Measurements from ENCODE around the gene ACBD4. TPM values are rescaled to one million over a fixed set of nuclear protein-coding genes. Genes with fewer than 3 reads are reported as not detected.

Gene ACBD4
- total and polyA plus RNA-seq, 2 of the 13 experiments (the other 11 are each of a cell fraction or from before 2014, with no cell fraction given), result 16.1 to 26.9 TPM

DNA sequence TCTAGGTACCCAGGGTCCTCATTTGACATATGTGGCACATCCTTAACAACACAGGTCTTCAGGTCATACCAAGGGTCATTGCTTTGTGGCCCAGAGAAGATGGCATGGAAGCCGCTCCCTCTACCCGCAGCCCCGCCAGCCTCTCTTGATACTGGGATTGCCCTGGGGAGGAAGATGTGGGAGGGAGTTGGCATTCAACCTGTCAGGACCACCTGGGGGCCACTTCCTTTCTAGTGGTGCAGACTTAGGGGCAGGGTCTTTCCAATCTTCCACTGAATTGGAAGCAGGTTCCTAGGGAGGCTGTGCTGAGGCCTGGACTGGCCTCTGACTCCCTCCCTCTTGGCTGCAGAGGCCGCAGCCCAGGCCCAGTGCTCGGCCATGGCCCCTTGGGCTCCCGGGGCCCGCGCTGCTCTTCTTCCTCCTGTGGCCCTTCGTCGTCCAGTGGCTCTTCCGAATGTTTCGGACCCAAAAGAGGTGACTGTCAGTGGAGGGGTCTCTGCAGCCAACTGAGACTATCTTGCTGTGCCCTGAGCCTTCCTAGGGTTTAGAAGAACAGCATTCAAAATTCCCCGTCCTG, 7.7 kb downstream of the ACBD4 start:
- no peaks in the 10 kb centered on the region for H4K20me1 ChIP-seq (ENCODE audit: insufficient read depth, low read length)
- ChIA-PET POLR2A (no interaction called here), CTCF (ENCODE audit: low intra/inter-chr PET ratio, low total read pairs) (no interaction called here)
- WGBS (ENCODE audit: low lambda C conversion rate), result 96% methylated on average over 8 of the region's 13 CpGs
- no peak overlapping the region for H3K27ac ChIP-seq (ENCODE audit: extremely low read length, insufficient read depth, low read length)
- ATAC-seq, result no peak
- H3K4me2 ChIP-seq (ENCODE audit: low read depth, low read length), result no peak overlapping the region
- H3K4me1 ChIP-seq (ENCODE audit: insufficient read depth, low read length), result peaks cover 11% of the 10 kb centered on the region
- H3K9ac ChIP-seq (ENCODE audit: insufficient read depth, low read depth, low read length), result no peak overlapping the region
- no TSS peak for BruUV-seq (replicated peaks)
- no peak overlapping the region for H2AFZ ChIP-seq (ENCODE audit: low read length)
- no peaks in the 10 kb centered on the region; a peak in 1 of 5 replicates for H3K27me3 ChIP-seq (ENCODE audit: control insufficient read depth in 1 of 2, insufficient read depth in 2 of 2, low read length in 2 of 2)
- no peak overlapping the region for H3K4me3 ChIP-seq (replicated peaks in 1 of 3; ENCODE audit: insufficient read depth in 1 of 3, low read depth in 2 of 3, low read length in 3 of 3)
- no peaks in the 10 kb centered on the region for H3K9me3 ChIP-seq (ENCODE audit: low read length)
- TF ChIP-seq POLR2A (IDR thresholded peaks at IDR 0.05; ENCODE audit: insufficient read depth in 1 of 2, low read depth in 2 of 2, low read length in 2 of 2) (peak in 1 of 2 experiments; percentile 28; a peak in 1 of 4 replicates), POLR2G (IDR thresholded peaks at IDR 0.05; ENCODE audit: low read depth, low read length) (0 out of 2 replicates have a peak, but pooled peaks have one; percentile 20), ZIK1 (CRISPR knock-in tag; IDR thresholded peaks at IDR 0.05; ENCODE audit: borderline replicate concordance, low read depth) (0 out of 2 replicates have a peak, but pooled peaks have one; percentile 43)
- TF ChIP-seq, protein P1, sequence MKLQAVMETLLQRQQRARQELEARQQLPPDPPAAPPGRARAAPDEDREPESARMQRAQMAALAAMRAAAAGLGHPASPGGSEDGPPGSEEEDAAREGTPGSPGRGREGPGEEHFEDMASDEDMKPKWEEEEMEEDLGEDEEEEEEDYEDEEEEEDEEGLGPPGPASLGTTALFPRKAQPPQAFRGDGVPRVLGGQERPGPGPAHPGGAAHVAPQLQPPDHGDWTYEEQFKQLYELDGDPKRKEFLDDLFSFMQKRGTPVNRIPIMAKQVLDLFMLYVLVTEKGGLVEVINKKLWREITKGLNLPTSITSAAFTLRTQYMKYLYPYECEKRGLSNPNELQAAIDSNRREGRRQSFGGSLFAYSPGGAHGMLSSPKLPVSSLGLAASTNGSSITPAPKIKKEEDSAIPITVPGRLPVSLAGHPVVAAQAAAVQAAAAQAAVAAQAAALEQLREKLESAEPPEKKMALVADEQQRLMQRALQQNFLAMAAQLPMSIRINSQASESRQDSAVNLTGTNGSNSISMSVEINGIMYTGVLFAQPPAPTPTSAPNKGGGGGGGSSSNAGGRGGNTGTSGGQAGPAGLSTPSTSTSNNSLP (IDR thresholded peaks at IDR 0.05; ENCODE audit: low read depth, low read length), result no peak
- no peaks in the 10 kb centered on the region for H3K79me2 ChIP-seq (ENCODE audit: insufficient read depth, low read length)
- intact Hi-C loops (cut with micrococcal nuclease; ENCODE audit: unreplicated experiment) (no loop called here), in situ Hi-C loops (cut with HindIII; ENCODE audit: extremely low pct_ligation_motif_present, low pct_unique_long_range_greater_than_20kb) (no loop called here)
- no peak for FAIRE-seq
- DNase-seq (ENCODE audit: low spot score), result no peak
- H3K36me3 ChIP-seq (replicated peaks in 1 of 2; ENCODE audit: control insufficient read depth in 1 of 2, insufficient read depth in 2 of 2, low read length in 2 of 2), result peaks cover 0 to under 1% of the 10 kb centered on the region in 2 experiments; a peak in 2 of 5 replicates

DNA sequence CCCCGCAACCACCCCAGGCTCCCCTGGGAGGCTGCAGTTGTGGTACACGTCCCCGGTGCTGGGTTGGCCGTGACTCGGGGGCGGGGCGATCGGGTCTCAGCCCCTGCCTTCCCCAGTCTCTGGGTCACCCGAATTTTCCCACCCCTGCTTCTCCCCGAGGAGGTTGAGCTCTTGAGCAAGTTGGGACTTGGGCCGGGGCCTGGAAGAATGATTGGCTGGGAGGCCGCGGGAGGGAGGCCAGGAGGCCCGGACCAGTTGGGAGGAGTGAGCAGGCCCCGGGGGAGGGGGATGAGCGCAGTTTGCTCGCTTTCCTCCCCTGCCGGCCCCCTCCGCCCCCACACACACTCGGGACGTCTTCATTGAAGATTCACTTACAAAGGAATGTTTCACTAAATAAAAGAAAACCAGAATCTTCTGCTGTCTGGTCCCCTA, 8.3 kb downstream of the ACBD4 start:
- no peak overlapping the region for H3K9ac ChIP-seq (ENCODE audit: insufficient read depth, low read depth, low read length)
- TF ChIP-seq PCBP1 (IDR thresholded peaks at IDR 0.05; ENCODE audit: borderline replicate concordance, low read depth, low read length), result 0 out of 2 replicates have a peak, but pooled peaks have one; percentile 18
- TF ChIP-seq, protein P2, sequence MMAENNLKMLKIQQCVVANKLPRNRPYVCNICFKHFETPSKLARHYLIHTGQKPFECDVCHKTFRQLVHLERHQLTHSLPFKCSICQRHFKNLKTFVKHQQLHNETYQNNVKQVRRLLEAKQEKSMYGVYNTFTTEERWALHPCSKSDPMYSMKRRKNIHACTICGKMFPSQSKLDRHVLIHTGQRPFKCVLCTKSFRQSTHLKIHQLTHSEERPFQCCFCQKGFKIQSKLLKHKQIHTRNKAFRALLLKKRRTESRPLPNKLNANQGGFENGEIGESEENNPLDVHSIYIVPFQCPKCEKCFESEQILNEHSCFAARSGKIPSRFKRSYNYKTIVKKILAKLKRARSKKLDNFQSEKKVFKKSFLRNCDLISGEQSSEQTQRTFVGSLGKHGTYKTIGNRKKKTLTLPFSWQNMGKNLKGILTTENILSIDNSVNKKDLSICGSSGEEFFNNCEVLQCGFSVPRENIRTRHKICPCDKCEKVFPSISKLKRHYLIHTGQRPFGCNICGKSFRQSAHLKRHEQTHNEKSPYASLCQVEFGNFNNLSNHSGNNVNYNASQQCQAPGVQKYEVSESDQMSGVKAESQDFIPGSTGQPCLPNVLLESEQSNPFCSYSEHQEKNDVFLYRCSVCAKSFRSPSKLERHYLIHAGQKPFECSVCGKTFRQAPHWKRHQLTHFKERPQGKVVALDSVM (CRISPR knock-in tag; IDR thresholded peaks at IDR 0.05), result peak; percentile 49; the same call in 1 of the 2 replicates
- TF ChIP-seq AGO2 (optimal IDR thresholded peaks at IDR 0.05; ENCODE audit: low read depth, low read length), result peak; percentile 92
- peak; percentile 57 for TF ChIP-seq HNRNPH1 (optimal IDR thresholded peaks at IDR 0.05; ENCODE audit: low read depth, low read length)
- TF ChIP-seq AKAP8 (CRISPR knock-in tag; IDR thresholded peaks at IDR 0.05), result peak; percentile 60; the same call in 1 of the 2 replicates
- TF ChIP-seq AGO1 (IDR thresholded peaks at IDR 0.05; ENCODE audit: low read depth, low read length, poor library complexity, severe bottlenecking), result peak; percentile 67
- TF ChIP-seq, protein P3, sequence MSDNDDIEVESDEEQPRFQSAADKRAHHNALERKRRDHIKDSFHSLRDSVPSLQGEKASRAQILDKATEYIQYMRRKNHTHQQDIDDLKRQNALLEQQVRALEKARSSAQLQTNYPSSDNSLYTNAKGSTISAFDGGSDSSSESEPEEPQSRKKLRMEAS (IDR thresholded peaks at IDR 0.05), result no peak
- peak; percentile 50 for TF ChIP-seq RBFOX2 (IDR thresholded peaks at IDR 0.05; ENCODE audit: low read depth, low read length)
- no peak for TF ChIP-seq NONO (IDR thresholded peaks at IDR 0.05)
- TF ChIP-seq NONO (CRISPR knock-in tag; conservative IDR thresholded peaks at IDR 0.05), result 0 out of 2 replicates have a peak, but pooled peaks have one; percentile 24
- TF ChIP-seq ZNF484 (CRISPR knock-in tag; IDR thresholded peaks at IDR 0.05; ENCODE audit: borderline replicate concordance, low read depth), result no peak

More for the DNA sequence above, 8.3 kb downstream of the ACBD4 start:
- H3K4me2 ChIP-seq (ENCODE audit: low read depth, low read length), result no peak overlapping the region
- H3K4me3 ChIP-seq (replicated peaks in 1 of 3; ENCODE audit: insufficient read depth in 1 of 3, low read depth in 2 of 3, low read length in 3 of 3), result no peak overlapping the region
- peaks cover 3% of the 10 kb centered on the region for H3K79me2 ChIP-seq (ENCODE audit: insufficient read depth, low read length)
- in situ Hi-C loops (cut with HindIII; ENCODE audit: extremely low pct_ligation_motif_present, low pct_unique_long_range_greater_than_20kb) (no loop called here), intact Hi-C loops (cut with micrococcal nuclease; ENCODE audit: unreplicated experiment) (no loop called here)
- WGBS (ENCODE audit: low lambda C conversion rate), result 92% methylated on average over 19 of the region's 21 CpGs
- H4K20me1 ChIP-seq (ENCODE audit: insufficient read depth, low read length), result peaks cover 4% of the 10 kb centered on the region; the same call in 1 of the 2 replicates
- H2AFZ ChIP-seq (ENCODE audit: low read length), result no peak overlapping the region
- DNase-seq (ENCODE audit: low spot score) (no peak), FAIRE-seq (no peak), ATAC-seq (no peak)
- H3K27me3 ChIP-seq (ENCODE audit: control insufficient read depth in 1 of 2, insufficient read depth in 2 of 2, low read length in 2 of 2), result no peaks in the 10 kb centered on the region; a peak in 2 of 5 replicates
- POLR2A ChIA-PET, result no interaction called here
- CTCF ChIA-PET (ENCODE audit: low intra/inter-chr PET ratio, low total read pairs), result no interaction called here
- no TSS peak for BruUV-seq (replicated peaks)
- no peak overlapping the region for H3K27ac ChIP-seq (ENCODE audit: extremely low read length, insufficient read depth, low read length)
- peaks cover 11% of the 10 kb centered on the region for H3K4me1 ChIP-seq (ENCODE audit: insufficient read depth, low read length)
- no peaks in the 10 kb centered on the region for H3K9me3 ChIP-seq (ENCODE audit: low read length)
- no peaks in the 10 kb centered on the region; a peak in 1 of 5 replicates for H3K36me3 ChIP-seq (replicated peaks in 1 of 2; ENCODE audit: control insufficient read depth in 1 of 2, insufficient read depth in 2 of 2, low read length in 2 of 2)
